NCI-H2107 treated with DMSO at 0.1 percent for 48 hours (cell line): ENCODE data around the gene RSF1.
A peak's percentile ranks its signal among the peaks of the same experiment; 100 is the strongest.

Experiments used
- DNase-seq: peaks from one replicate; lab custom pipeline; 2025; ENCODE audit not compliant: unreplicated experiment; lab: John Stamatoyannopoulos, UW

RSF1 gene

GRCh38 chr11:77697865-77698264 is 122.7 kb downstream of the RSF1 start:
- DNase-seq, result no peak

DNA sequence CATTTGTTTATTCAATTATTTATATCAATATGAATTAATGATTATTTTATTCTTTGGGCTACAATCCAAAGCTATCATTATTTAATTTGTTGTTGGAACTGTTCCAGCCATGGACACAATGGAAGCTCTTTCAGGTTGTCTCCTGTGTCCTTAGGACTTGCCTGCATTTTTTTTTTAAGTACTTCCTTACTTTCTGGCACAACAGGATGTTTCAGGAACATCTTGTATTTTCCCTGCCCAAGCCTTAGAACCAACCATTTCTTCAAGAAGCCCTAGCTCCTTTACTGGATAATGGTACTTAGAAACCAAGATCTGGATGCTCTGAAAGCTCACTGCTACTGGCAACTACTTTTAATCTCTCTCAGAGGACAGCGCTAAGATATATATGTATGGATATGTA is 125.1 kb downstream of the RSF1 start:
- no peak for DNase-seq

DNA sequence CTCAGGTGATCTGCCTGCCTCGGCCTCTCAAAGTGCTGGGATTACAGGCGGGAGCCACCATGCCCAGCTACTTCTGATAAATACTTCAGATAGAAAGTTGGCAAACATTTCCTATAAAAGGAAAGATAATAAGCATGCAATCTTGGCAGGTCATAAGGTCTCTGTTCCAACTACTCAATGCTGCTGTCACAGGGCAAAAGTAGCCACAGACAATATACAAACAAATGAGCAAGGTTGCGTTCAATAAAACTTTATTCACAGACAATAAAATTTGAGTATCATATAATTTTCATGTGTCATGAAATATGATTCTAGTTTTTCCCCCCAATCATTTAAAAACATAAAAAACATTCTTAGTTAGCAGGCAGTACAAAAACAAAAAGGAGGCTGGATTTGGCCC is 129.9 kb downstream of the RSF1 start:
- no peak for DNase-seq

DNA sequence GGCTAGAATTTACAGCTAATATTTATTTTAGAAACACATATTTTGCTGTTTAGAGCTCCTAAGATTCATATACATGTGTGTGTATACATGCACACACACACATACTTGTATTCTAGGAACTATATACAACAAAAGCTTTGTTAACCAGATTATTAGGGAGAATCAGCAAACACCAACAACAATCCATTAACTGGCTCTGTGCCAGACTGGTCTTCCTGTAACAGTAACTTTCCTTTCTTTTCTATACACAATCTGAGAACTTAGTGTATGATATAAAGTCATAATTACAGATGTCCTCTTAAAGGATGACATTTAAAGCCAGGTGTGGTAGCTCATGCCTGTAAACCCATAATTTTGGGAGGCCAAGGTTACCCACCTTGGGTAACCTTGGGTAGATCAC is 133.4 kb downstream of the RSF1 start:
- no peak for DNase-seq

DNA sequence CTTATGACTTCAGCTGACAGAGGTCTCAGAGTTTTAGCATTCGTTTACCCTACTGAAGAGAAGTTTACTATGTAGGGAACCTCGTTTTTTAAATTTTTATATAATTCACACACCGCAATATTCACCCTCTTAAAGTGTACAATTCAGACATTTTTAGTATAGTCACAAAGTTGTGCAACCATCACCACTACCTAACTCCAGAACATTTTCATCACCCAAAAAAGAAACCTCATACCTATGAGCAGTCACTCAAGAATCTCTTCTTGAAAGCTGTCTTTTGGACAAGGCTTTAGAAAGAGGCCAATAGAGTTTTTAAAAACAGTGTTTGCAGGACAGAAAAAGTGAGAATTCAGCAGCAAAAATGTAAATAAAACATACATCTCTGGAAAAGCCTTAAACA is 143.4 kb downstream of the RSF1 start:
- no peak for DNase-seq

- DNase-seq, result no peak
These were observed 148.3 kb downstream of the RSF1 start for GRCh38 chr11:77672264-77672663.

GRCh38 chr11:77669848-77670511 is 150.5 kb downstream of the RSF1 start:
- DNase-seq, result no peak

- DNase-seq, result no peak
These were observed 151.8 kb downstream of the RSF1 start for GRCh38 chr11:77668760-77669159.

DNA sequence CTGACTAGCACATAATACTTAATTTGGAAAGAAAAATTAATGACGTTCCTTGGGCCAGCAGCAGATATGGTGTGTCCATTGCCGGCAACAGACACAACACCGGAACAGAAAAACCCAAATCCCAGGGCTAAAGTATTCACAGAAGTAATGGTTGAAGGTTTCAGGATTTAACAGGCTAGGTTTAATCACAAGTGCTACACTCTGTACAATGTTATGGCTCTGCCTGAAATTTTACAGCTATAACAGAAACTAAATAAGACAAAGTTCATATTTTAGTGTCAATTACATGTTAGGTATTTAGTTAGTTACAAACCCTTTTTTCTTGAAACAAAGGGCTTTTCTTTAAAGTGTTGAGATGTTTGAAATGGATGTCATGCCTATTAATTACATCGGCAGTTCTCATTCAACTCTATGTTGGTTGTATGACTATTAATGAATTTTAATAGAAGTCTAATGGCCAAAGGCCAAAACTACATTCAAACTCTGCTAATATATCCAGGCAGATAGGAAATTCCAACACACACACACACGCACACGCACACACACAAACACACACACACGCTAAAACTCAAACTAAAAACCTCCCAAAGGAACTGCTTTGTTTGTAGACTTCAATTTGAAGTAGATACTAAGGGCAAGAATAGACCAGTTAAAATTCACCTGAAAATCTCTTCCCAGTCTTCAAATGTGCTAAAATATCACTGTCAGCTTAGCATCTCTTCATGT is 155.1 kb downstream of the RSF1 start:
- DNase-seq, result no peak

DNA sequence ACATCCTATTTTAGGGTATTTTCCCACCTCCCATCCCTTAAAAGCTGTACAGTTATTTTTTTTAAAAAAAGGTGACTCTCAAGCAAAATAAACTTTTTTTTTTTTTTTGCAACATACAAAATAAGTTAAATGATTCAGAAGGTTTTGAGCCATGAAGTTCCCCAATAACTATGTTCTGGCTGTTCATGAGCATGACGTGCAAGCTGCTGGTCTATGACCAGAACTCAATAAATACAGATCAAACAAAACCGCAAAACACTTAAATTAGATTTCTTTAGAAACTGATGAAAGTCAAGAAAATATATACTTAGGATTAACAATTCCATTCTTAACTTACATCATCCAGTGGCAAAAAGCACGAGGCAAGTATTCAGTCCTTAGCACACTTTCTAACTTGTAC is 158.9 kb downstream of the RSF1 start:
- no peak for DNase-seq

DNA sequence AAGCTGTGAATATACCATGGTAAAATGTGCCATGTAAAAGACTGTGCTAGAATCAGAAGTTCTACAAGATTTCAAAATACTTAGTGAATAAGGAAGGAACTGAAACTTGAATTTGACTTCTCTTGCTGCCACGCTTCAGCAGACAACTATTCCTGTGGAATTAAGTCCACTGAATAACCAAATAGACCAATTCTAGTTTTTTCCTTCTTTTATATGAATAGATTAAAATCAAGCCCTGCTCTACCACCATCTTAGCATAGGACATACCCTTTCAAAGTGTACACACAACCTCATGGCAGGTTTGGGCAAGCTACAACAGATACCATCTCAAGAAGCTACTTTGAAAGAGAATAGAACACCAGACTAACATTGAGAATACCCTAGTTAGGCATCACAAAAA is 159.6 kb downstream of the RSF1 start:
- no peak for DNase-seq

- DNase-seq, result no peak
These were observed 162.1 kb downstream of the RSF1 start for GRCh38 chr11:77658213-77659013.

DNA sequence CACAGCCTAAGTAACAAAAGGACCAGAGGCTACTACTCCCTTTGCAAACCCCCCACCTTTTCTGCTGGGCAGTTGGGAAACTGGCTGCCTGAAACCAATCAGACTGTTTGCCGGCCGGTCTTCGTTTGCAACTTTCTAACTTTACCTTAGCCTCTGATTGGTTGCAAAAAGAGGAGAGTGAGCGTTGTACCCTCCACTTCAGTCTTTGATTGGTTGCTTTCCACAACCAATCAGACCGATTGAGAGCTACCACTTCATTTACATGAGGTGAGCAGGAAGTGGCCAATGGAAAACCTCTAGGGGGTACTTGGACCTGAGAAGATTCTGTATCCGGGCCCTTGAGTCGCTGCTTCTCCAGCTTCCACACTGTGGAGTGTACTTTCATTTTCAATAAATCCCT is 164.2 kb downstream of the RSF1 start:
- DNase-seq, result no peak

GRCh38 chr11:77654770-77655434 is 165.6 kb downstream of the RSF1 start:
- DNase-seq, result no peak

DNA sequence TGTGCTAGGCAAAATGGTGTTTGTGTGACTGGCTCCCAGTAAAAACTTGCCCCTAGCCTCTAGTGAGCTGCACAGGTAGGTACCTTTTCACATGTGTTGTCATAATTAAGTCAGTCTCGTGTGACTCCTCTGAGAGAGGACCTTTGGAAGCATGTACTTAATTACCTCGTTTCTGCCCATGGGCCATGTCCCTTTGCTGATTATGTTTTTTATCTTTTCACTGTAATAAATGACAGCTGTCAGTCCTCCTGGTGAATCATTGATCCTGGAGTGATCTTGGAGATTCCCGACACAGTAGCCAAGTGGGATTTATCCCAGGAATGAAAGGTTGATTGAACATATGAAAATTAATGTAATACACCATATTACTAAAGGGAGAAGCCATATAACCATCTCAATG is 170.4 kb downstream of the RSF1 start:
- no peak for DNase-seq

DNA sequence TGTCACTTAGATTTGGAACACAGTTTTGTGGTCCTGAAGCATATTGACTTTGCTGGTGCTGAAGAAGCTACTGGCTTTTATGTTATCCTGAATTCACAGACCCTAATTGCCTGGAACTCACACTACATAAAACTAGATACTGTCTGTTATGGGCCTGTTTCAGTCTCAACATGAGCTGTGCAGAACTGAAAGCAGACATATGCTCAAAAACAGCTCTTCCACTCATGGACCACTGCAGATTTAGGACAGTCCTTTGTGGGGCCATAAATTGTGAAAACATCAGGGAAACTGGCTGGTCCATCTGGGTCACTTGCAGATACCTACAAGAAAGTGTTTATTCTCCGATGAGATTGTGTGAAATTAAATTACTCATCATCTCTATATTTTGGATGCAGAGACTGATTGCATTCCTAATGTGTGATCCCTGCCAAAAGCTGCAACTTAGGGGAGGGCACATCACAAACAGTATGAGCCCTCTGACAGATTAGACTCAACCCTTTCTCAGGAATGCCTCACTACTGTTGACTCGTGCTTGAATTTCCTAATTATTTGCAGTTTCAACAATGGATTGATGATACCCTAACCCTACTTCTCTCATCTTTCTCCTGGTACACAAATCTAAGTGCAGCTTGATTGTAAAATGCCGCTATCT is 172.7 kb downstream of the RSF1 start:
- DNase-seq, result no peak

- no peak for DNase-seq
These were observed 175.6 kb downstream of the RSF1 start for GRCh38 chr11:77644887-77645286.

GRCh38 chr11:77642228-77642627 is 178.3 kb downstream of the RSF1 start:
- no peak for DNase-seq

- DNase-seq, result peak; percentile 91
These were observed 183.0 kb downstream of the RSF1 start, which contains the start of gene CLNS1A for GRCh38 chr11:77637345-77638165. TSS of gene CLNS1A (minus strand) at chr11:77637794. CDS start at chr11:77637714, 80 bp downstream.

- no peak for DNase-seq
These were observed 183.7 kb downstream of the RSF1 start for GRCh38 chr11:77636731-77637344.
